PFSK-1 (cell line): ENCODE measurements around the gene CITED2.

Experiments used
- FOXP2 ChIP-seq: optimal IDR thresholded peaks from 2 replicates; pipeline ENCODE3; 2011; ENCODE audit warnings: borderline replicate concordance, control low read depth, inconsistent platforms; ENCODE audit not compliant: insufficient read depth; ENCODE audit errors: extremely low read length, extremely low read depth
- POLR2AphosphoS5 ChIP-seq: IDR thresholded peaks from 2 replicates; pipeline ENCODE4 v1.6.1; 2012; ENCODE audit warnings: low read depth, mild to moderate bottlenecking, control low read depth, low read length, moderate library complexity
- REST ChIP-seq, 2 experiments: IDR thresholded peaks; 2 replicates each; pipeline versions ENCODE4 v1.6.1 to v1.8.0; 2011 to 2012; ENCODE audit warnings: low read depth in 2 of 2, low read length in 2 of 2, control low read depth in 1 of 2, inconsistent platforms in 1 of 2, mild to moderate bottlenecking in 1 of 2, moderate library complexity in 1 of 2; ENCODE audit not compliant: insufficient read depth in 1 of 2
- TAF1 ChIP-seq: IDR thresholded peaks from 2 replicates; pipeline ENCODE4 v1.6.1; 2012; ENCODE audit warnings: low read length, control low read depth, borderline replicate concordance; ENCODE audit not compliant: insufficient read depth

GRCh38 chr6:139415365-139415764 lies 40.9 kb upstream of the CITED2 start:
- TF ChIP-seq POLR2AphosphoS5 (no peak), TAF1 (no peak), FOXP2 (no peak), REST (IDR thresholded peaks at IDR 0.05; ENCODE audit: insufficient read depth in 1 of 2, low read depth in 2 of 2, low read length in 2 of 2) (no peak)
